Peyer's patch (tissue), 4 donors: ENCODE measurements around the gene CDKN2AIPNL.

Experiments used
- POLR2A ChIP-seq, 2 donors: fragments of 450-650 bp; IDR thresholded peaks; one replicate each; pipeline ENCODE4 v1.5.1; 2017; ENCODE audit warnings: antibody characterized with exemption in 2 of 2, mild to moderate bottlenecking in 2 of 2, moderate library complexity in 2 of 2
- TF ChIP-seq, protein P1 (sequence below), 6 experiments: fragments of 450-650 bp in 4 of 6; fragments of 200-600 bp in 2 of 6; sonication (generic) in 1 of 6; IDR thresholded peaks; one replicate each; pipeline ENCODE4 v1.5.1; 2017 to 2019; ENCODE audit warnings: antibody characterized with exemption in 6 of 6, mild to moderate bottlenecking in 3 of 6, moderate library complexity in 1 of 6

GRCh38 chr5:134374232-134374631 lies 37.4 kb downstream of the CDKN2AIPNL start:
- TF ChIP-seq, protein P1, sequence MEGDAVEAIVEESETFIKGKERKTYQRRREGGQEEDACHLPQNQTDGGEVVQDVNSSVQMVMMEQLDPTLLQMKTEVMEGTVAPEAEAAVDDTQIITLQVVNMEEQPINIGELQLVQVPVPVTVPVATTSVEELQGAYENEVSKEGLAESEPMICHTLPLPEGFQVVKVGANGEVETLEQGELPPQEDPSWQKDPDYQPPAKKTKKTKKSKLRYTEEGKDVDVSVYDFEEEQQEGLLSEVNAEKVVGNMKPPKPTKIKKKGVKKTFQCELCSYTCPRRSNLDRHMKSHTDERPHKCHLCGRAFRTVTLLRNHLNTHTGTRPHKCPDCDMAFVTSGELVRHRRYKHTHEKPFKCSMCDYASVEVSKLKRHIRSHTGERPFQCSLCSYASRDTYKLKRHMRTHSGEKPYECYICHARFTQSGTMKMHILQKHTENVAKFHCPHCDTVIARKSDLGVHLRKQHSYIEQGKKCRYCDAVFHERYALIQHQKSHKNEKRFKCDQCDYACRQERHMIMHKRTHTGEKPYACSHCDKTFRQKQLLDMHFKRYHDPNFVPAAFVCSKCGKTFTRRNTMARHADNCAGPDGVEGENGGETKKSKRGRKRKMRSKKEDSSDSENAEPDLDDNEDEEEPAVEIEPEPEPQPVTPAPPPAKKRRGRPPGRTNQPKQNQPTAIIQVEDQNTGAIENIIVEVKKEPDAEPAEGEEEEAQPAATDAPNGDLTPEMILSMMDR (IDR thresholded peaks at IDR 0.05), result peak in 1 of 6 experiments; percentile 11
- no peak for TF ChIP-seq POLR2A (IDR thresholded peaks at IDR 0.05)
